ES-I3 (cell line): ENCODE results near the gene JAKMIP3.

Experiments used
- H3K36me3 ChIP-seq: 2 replicates; pipeline ENCODE4 v1.6.1; 2013; ENCODE audit warnings: mild to moderate bottlenecking, low read length, control low read depth, moderate library complexity; ENCODE audit not compliant: insufficient read depth
- H3K4me1 ChIP-seq: 2 replicates; pipeline ENCODE4 v1.6.1; 2013; ENCODE audit warnings: mild to moderate bottlenecking, control low read depth, low read length; ENCODE audit not compliant: insufficient read depth
- H3K9ac ChIP-seq: 2 replicates; pipeline ENCODE4 v1.6.1; 2013; ENCODE audit warnings: low read depth, mild to moderate bottlenecking, low read length, moderate library complexity
- H3K9me3 ChIP-seq: 2 replicates; pipeline ENCODE4 v1.6.1; 2013; ENCODE audit warnings: mild to moderate bottlenecking, low read length, moderate library complexity; ENCODE audit not compliant: control insufficient read depth, insufficient read depth

The JAKMIP3 gene

GRCh38 chr10:132095403-132096113 lies 29.8 kb downstream of the JAKMIP3 start:
- H3K4me1 ChIP-seq, result no peaks in the 10 kb centered on the region

GRCh38 chr10:132096223-132096622 lies 30.5 kb downstream of the JAKMIP3 start:
- no peaks in the 10 kb centered on the region for H3K9me3 ChIP-seq
- no peaks in the 10 kb centered on the region for H3K36me3 ChIP-seq
- no peaks in the 10 kb centered on the region for H3K4me1 ChIP-seq
- no peak overlapping the region for H3K9ac ChIP-seq

More at GRCh38 chr10:132095403-132096113, 29.8 kb downstream of the JAKMIP3 start:
- H3K9me3 ChIP-seq, result no peaks in the 10 kb centered on the region
- no peaks in the 10 kb centered on the region for H3K36me3 ChIP-seq
- no peak overlapping the region for H3K9ac ChIP-seq

GRCh38 chr10:132096863-132097478 lies 31.2 kb downstream of the JAKMIP3 start:
- H3K36me3 ChIP-seq, result no peaks in the 10 kb centered on the region
- no peaks in the 10 kb centered on the region for H3K9me3 ChIP-seq
- H3K9ac ChIP-seq, result no peak overlapping the region
- H3K4me1 ChIP-seq, result no peaks in the 10 kb centered on the region

GRCh38 chr10:132097609-132098377 lies 32.0 kb downstream of the JAKMIP3 start:
- Histone ChIP-seq H3K4me1 (no peaks in the 10 kb centered on the region), H3K9ac (no peak overlapping the region), H3K9me3 (no peaks in the 10 kb centered on the region), H3K36me3 (no peaks in the 10 kb centered on the region)

GRCh38 chr10:132098539-132099388 lies 33.0 kb downstream of the JAKMIP3 start:
- H3K9ac ChIP-seq, result no peak overlapping the region
- H3K36me3 ChIP-seq, result no peaks in the 10 kb centered on the region
- H3K9me3 ChIP-seq, result no peaks in the 10 kb centered on the region
- H3K4me1 ChIP-seq, result no peaks in the 10 kb centered on the region

GRCh38 chr10:132099389-132100090 lies 33.8 kb downstream of the JAKMIP3 start:
- H3K9ac ChIP-seq, result no peak overlapping the region
- H3K36me3 ChIP-seq, result no peaks in the 10 kb centered on the region
- no peaks in the 10 kb centered on the region for H3K4me1 ChIP-seq
- H3K9me3 ChIP-seq, result no peaks in the 10 kb centered on the region

- H3K4me1 ChIP-seq, result no peaks in the 10 kb centered on the region
- H3K9ac ChIP-seq, result no peak overlapping the region
- no peaks in the 10 kb centered on the region for H3K9me3 ChIP-seq
- no peaks in the 10 kb centered on the region for H3K36me3 ChIP-seq
These were observed 34.3 kb downstream of the JAKMIP3 start for GRCh38 chr10:132100091-132100481.

- Histone ChIP-seq H3K9me3 (no peaks in the 10 kb centered on the region), H3K36me3 (no peaks in the 10 kb centered on the region), H3K4me1 (no peaks in the 10 kb centered on the region), H3K9ac (no peak overlapping the region)
These were observed 35.0 kb downstream of the JAKMIP3 start for GRCh38 chr10:132100556-132101349.

- Histone ChIP-seq H3K9me3 (no peaks in the 10 kb centered on the region), H3K4me1 (no peaks in the 10 kb centered on the region), H3K36me3 (no peaks in the 10 kb centered on the region), H3K9ac (no peak overlapping the region)
These were observed 35.8 kb downstream of the JAKMIP3 start for GRCh38 chr10:132101529-132101928.

- H3K9me3 ChIP-seq, result no peaks in the 10 kb centered on the region
- H3K36me3 ChIP-seq, result no peaks in the 10 kb centered on the region
- no peak overlapping the region for H3K9ac ChIP-seq
- no peaks in the 10 kb centered on the region for H3K4me1 ChIP-seq
These were observed 36.4 kb downstream of the JAKMIP3 start for GRCh38 chr10:132102071-132102716.

GRCh38 chr10:132102717-132103110 lies 37.0 kb downstream of the JAKMIP3 start:
- H3K36me3 ChIP-seq, result no peaks in the 10 kb centered on the region
- no peaks in the 10 kb centered on the region for H3K9me3 ChIP-seq
- H3K9ac ChIP-seq, result no peak overlapping the region
- no peaks in the 10 kb centered on the region for H3K4me1 ChIP-seq

GRCh38 chr10:132103116-132103910 lies 37.6 kb downstream of the JAKMIP3 start:
- Histone ChIP-seq H3K9me3 (no peaks in the 10 kb centered on the region), H3K9ac (no peak overlapping the region), H3K4me1 (no peaks in the 10 kb centered on the region), H3K36me3 (no peaks in the 10 kb centered on the region)
